Measurements from ENCODE around the gene CDK5. TPM values are rescaled to one million over a fixed set of nuclear protein-coding genes. Genes with fewer than 3 reads are reported as not detected.
A peak's percentile ranks its signal among the peaks of the same experiment; 100 is the strongest.

Gene CDK5
- total RNA-seq, 2 donors from 2014 or later: 4.7 TPM

DNA sequence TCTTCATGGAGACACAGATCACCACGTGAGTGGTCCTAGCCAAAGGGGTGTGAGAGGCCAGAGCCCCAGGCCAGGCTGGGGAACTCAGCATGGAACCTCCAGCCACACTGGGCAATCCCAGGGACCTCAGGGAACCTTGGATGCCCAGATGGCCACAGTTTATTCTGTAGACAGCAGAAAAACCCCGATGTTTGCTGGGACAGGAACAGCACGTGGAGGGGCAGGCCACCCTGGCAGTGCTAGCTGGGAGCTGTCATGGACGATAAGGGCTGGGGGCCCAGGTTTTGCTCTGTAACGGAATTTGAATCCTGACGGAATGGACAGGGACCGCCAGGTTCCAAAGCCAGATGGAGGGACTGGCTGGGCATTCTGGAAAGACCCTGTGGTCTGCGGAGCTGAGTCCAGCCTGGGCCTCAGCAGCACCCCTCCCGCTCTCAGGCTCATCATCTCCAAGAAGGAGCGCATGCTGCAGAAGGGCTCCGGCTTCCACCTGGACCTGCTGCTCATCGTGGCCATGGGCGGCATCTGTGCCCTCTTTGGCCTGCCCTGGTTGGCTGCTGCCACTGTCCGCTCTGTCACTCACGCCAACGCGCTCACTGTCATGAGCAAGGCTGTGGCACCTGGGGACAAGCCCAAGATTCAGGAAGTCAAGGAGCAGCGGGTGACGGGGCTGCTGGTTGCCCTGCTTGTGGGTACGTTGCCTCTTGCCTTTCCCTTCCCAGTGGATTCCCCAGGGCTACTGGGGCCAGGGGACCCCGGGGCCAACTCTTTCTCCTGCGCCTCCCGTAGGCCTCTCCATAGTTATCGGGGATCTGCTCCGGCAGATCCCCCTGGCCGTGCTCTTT is 17.3 kb upstream of the CDK5 start:
- H3K27ac Mint-ChIP-seq: no peak overlapping the region
- DNase-seq (no peak), ATAC-seq (no peak)
- H3K9me3 ChIP-seq (ENCODE audit: control insufficient read depth, low read length, poor library complexity, severe bottlenecking): no peaks in the 10 kb centered on the region
- no peak overlapping the region for H3K4me3 Mint-ChIP-seq
- peaks cover 10% of the 10 kb centered on the region for H3K4me1 Mint-ChIP-seq
- no peaks in the 10 kb centered on the region for H3K36me3 Mint-ChIP-seq (ENCODE audit: low read depth)
- no peaks in the 10 kb centered on the region for H3K27me3 Mint-ChIP-seq

DNA sequence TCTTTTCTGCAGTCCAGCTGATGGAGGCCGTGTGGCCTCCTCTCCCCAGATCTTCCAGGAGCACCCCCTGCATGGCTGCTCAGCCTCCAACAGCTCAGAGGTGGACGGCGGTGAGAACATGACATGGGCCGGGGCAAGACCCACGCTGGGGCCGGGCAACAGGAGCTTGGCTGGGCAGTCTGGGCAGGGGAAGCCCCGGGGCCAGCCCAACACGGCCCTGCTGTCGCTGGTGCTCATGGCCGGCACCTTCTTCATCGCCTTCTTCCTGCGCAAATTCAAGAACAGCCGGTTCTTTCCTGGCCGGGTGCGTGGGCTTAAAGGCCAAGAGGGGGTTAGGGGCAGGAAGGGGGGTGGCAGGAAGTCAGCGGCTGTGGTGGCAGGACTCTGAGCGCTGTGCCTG is 16.3 kb upstream of the CDK5 start:
- DNase-seq (no peak), ATAC-seq (no peak)
- H3K27ac Mint-ChIP-seq: no peak overlapping the region
- H3K9me3 ChIP-seq (ENCODE audit: control insufficient read depth, low read length, poor library complexity, severe bottlenecking): no peaks in the 10 kb centered on the region
- H3K4me1 Mint-ChIP-seq: peaks cover 8% of the 10 kb centered on the region
- H3K36me3 Mint-ChIP-seq (ENCODE audit: low read depth): no peaks in the 10 kb centered on the region
- H3K4me3 Mint-ChIP-seq: no peak overlapping the region
- no peaks in the 10 kb centered on the region for H3K27me3 Mint-ChIP-seq

DNA sequence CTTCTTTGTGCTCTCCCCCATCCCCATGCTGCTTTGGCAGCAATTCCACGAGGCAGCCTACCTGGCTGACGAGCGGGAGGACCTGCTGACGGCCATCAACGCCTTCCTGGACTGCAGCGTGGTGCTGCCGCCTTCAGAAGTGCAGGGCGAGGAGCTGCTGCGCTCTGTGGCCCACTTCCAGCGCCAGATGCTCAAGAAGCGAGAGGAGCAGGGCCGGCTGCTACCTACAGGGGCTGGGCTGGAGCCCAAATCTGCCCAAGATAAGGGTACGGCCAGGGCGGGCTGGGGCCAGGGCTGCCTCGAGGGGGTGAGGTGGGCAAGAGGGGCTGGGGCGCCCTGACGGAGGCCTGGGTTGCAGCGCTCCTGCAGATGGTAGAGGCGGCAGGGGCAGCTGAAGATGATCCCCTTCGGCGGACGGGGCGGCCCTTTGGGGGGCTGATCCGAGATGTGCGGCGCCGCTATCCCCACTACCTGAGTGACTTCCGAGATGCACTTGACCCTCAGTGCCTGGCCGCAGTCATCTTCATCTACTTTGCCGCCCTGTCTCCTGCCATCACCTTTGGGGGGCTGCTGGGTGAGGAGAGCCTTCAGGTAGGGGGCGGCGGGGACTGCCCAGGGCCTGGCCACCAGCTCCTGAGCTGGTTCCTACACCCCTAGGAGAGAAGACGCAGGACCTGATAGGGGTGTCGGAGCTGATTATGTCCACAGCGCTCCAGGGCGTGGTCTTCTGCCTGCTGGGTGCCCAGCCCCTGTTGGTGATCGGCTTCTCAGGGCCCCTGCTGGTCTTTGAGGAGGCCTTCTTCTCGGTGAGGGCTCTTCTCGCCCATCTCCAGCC is 13.6 kb upstream of the CDK5 start:
- Mint-ChIP-seq H3K4me1 (peaks cover 4% of the 10 kb centered on the region), H3K27me3 (no peaks in the 10 kb centered on the region), H3K36me3 (ENCODE audit: low read depth) (no peaks in the 10 kb centered on the region), H3K27ac (no peak overlapping the region), H3K4me3 (no peak overlapping the region)
- DNase-seq: no peak
- no peak for ATAC-seq
- H3K9me3 ChIP-seq (ENCODE audit: control insufficient read depth, low read length, poor library complexity, severe bottlenecking): no peaks in the 10 kb centered on the region

- no peak for DNase-seq
- Mint-ChIP-seq H3K4me3 (no peak overlapping the region), H3K27ac (no peak overlapping the region), H3K36me3 (ENCODE audit: low read depth) (no peaks in the 10 kb centered on the region), H3K27me3 (no peaks in the 10 kb centered on the region), H3K4me1 (peaks cover 4% of the 10 kb centered on the region)
- no peak for ATAC-seq
- H3K9me3 ChIP-seq (ENCODE audit: control insufficient read depth, low read length, poor library complexity, severe bottlenecking): no peaks in the 10 kb centered on the region
These were observed 12.9 kb upstream of the CDK5 start for GRCh38 chr7:151070574-151070960.

- no peak overlapping the region for H3K27ac Mint-ChIP-seq
- H3K4me1 Mint-ChIP-seq: peaks cover 5% of the 10 kb centered on the region
- ATAC-seq (no peak), DNase-seq (no peak)
- no peaks in the 10 kb centered on the region for H3K9me3 ChIP-seq (ENCODE audit: control insufficient read depth, low read length, poor library complexity, severe bottlenecking)
- H3K36me3 Mint-ChIP-seq (ENCODE audit: low read depth): peaks cover 3% of the 10 kb centered on the region
- H3K27me3 Mint-ChIP-seq: no peaks in the 10 kb centered on the region
- H3K4me3 Mint-ChIP-seq: no peak overlapping the region
These were observed 12.3 kb upstream of the CDK5 start for GRCh38 chr7:151069841-151070573.

- H3K4me3 Mint-ChIP-seq: no peak overlapping the region
- H3K9me3 ChIP-seq (ENCODE audit: control insufficient read depth, low read length, poor library complexity, severe bottlenecking): no peaks in the 10 kb centered on the region
- no peak for DNase-seq
- H3K27me3 Mint-ChIP-seq: no peaks in the 10 kb centered on the region
- ATAC-seq: no peak
- no peak overlapping the region for H3K27ac Mint-ChIP-seq
- peaks cover 3% of the 10 kb centered on the region for H3K36me3 Mint-ChIP-seq (ENCODE audit: low read depth)
- H3K4me1 Mint-ChIP-seq: peaks cover 5% of the 10 kb centered on the region
These were observed 10.5 kb upstream of the CDK5 start for GRCh38 chr7:151068069-151068773.

- H3K27me3 Mint-ChIP-seq: no peaks in the 10 kb centered on the region
These were observed 8.7 kb upstream of the CDK5 start for GRCh38 chr7:151066273-151066974.

GRCh38 chr7:151065516-151065915 is 7.8 kb upstream of the CDK5 start:
- Mint-ChIP-seq H3K4me1 (peaks cover 15% of the 10 kb centered on the region), H3K27ac (no peak overlapping the region), H3K36me3 (ENCODE audit: low read depth) (peaks cover 3% of the 10 kb centered on the region), H3K27me3 (no peaks in the 10 kb centered on the region), H3K4me3 (peak overlapping the region; percentile 21)
- DNase-seq (no peak), ATAC-seq (no peak)
- H3K9me3 ChIP-seq (ENCODE audit: control insufficient read depth, low read length, poor library complexity, severe bottlenecking): no peaks in the 10 kb centered on the region

More at GRCh38 chr7:151066273-151066974, 8.7 kb upstream of the CDK5 start:
- ATAC-seq (no peak), DNase-seq (no peak)
- H3K4me1 Mint-ChIP-seq: peaks cover 11% of the 10 kb centered on the region
- no peaks in the 10 kb centered on the region for H3K9me3 ChIP-seq (ENCODE audit: control insufficient read depth, low read length, poor library complexity, severe bottlenecking)
- no peak overlapping the region for H3K27ac Mint-ChIP-seq
- H3K36me3 Mint-ChIP-seq (ENCODE audit: low read depth): peaks cover 3% of the 10 kb centered on the region
- H3K4me3 Mint-ChIP-seq: no peak overlapping the region

DNA sequence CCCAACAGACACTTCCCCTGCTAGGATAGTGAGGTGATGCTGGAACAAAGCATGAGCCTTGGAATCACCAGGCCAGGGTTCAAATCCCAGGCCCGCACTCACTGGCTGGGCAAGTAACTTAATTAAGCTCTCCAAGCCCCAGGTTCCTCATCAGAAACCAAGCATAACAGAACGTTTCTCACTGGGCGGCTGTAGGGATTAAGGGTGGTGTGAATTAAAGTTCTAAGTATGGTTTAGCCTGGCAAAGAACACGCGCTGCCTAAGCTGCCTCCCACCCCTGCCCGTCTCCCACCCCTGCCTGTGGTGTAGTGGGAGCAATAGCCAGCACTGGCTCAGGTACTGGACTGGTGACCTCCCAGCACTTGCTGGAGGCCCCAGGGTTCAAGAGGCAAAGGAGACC is 7.3 kb upstream of the CDK5 start:
- peaks cover 3% of the 10 kb centered on the region for H3K36me3 Mint-ChIP-seq (ENCODE audit: low read depth)
- ATAC-seq (no peak), DNase-seq (no peak)
- H3K27ac Mint-ChIP-seq: no peak overlapping the region
- H3K9me3 ChIP-seq (ENCODE audit: control insufficient read depth, low read length, poor library complexity, severe bottlenecking): no peaks in the 10 kb centered on the region
- peaks cover 15% of the 10 kb centered on the region for H3K4me1 Mint-ChIP-seq
- no peak overlapping the region for H3K4me3 Mint-ChIP-seq
- H3K27me3 Mint-ChIP-seq: no peaks in the 10 kb centered on the region

- Mint-ChIP-seq H3K4me3 (no peak overlapping the region), H3K27ac (no peak overlapping the region), H3K4me1 (peaks cover 15% of the 10 kb centered on the region), H3K27me3 (no peaks in the 10 kb centered on the region), H3K36me3 (ENCODE audit: low read depth) (peaks cover 3% of the 10 kb centered on the region)
- no peak for DNase-seq
- ATAC-seq: no peak
- no peaks in the 10 kb centered on the region for H3K9me3 ChIP-seq (ENCODE audit: control insufficient read depth, low read length, poor library complexity, severe bottlenecking)
These were observed 6.8 kb upstream of the CDK5 start for GRCh38 chr7:151064454-151064853.

DNA sequence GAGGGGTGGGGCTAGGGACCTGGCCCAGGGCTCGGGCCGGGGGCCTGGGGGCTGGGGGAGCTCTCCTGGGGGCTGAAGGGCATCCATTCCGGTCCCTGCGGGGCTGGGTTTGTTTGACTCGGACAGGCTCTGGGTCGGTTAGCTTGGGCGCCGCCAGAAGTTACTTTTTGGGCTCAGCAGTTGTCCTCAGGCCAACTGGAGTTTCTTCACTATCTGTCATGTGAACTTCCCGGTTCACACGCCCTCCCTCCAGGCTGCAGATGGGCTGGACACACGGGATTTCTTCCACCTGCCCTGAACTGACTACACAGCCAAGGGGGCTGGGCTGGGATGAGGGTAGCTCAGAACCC is 5.5 kb upstream of the CDK5 start:
- Mint-ChIP-seq H3K36me3 (ENCODE audit: low read depth) (peaks cover 3% of the 10 kb centered on the region), H3K4me1 (peaks cover 21% of the 10 kb centered on the region), H3K4me3 (no peak overlapping the region), H3K27ac (no peak overlapping the region), H3K27me3 (no peaks in the 10 kb centered on the region)
- ATAC-seq (no peak), DNase-seq (no peak)
- H3K9me3 ChIP-seq (ENCODE audit: control insufficient read depth, low read length, poor library complexity, severe bottlenecking): no peaks in the 10 kb centered on the region

DNA sequence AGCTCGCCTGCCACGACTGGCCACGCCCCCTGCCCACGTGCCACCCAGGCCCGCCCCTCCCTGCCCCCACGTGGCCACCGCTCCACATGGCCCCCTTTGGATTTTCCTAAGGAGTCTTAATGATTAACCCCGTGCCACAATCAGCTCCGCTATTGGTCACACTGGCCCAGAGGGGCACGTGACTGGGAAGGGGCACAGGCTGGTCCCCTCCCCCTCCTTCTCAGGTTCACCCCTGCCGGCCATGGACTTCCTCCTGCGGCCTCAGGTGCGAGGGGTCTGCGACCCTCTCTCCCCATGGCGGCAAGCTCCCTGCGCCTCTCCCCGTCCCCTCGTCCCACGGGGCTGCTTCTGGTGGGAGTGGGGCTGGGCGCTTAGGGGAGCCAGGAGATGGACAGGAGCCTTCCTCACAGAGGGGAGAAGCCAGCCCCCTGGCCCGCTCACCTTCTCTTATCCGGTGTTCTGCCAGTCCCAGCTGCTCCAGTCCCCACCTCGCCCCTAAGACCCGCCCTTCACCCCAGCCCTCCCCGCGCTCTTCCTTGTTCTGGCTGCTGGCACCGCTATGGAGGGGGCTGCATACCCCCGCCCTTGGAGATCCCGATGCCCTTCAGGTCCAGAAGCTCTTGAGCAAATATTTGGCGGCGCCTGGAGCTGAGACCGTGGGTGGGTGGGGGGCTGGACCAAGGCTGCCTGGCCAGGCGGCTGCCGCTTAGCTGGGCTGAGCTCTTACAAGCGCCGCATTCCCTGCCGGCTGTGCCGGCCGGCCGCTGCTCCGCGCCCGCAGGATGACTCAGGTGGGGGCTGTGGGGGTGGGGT is 4.9 kb upstream of the CDK5 start:
- ATAC-seq: no peak
- H3K4me3 Mint-ChIP-seq: no peak overlapping the region
- H3K4me1 Mint-ChIP-seq: peaks cover 23% of the 10 kb centered on the region

More for the DNA sequence above, 4.9 kb upstream of the CDK5 start:
- no peak for DNase-seq
- Mint-ChIP-seq H3K27me3 (no peaks in the 10 kb centered on the region), H3K27ac (no peak overlapping the region), H3K36me3 (ENCODE audit: low read depth) (peaks cover 3% of the 10 kb centered on the region)
- no peaks in the 10 kb centered on the region for H3K9me3 ChIP-seq (ENCODE audit: control insufficient read depth, low read length, poor library complexity, severe bottlenecking)

All from T-helper 17 cell (primary cell).